ENCODE data around the gene HMCN2. TPM values are rescaled to one million over a fixed set of nuclear protein-coding genes. Genes with fewer than 3 reads are reported as not detected.
A peak's percentile ranks its signal among the peaks of the same experiment; 100 is the strongest.

The HMCN2 gene
- total RNA-seq, 1 experiment from 2014 or later: under 0.01 TPM

- no peak for DNase-seq (ENCODE audit: low spot score)
These were observed 200.0 kb downstream of the HMCN2 start for GRCh38 chr9:130465383-130466096.

- DNase-seq (ENCODE audit: low spot score): no peak
These were observed 201.1 kb downstream of the HMCN2 start for GRCh38 chr9:130466537-130467217.

- no peak for DNase-seq (ENCODE audit: low spot score)
These were observed 201.8 kb downstream of the HMCN2 start for GRCh38 chr9:130467316-130467715.

- no peak for DNase-seq (ENCODE audit: low spot score)
These were observed 203.0 kb downstream of the HMCN2 start for GRCh38 chr9:130468566-130468965.

- no peak for DNase-seq (ENCODE audit: low spot score)
These were observed 204.7 kb downstream of the HMCN2 start for GRCh38 chr9:130470269-130470668.

GRCh38 chr9:130470950-130471349, 205.4 kb downstream of the HMCN2 start:
- no peak for DNase-seq (ENCODE audit: low spot score)

GRCh38 chr9:130471411-130472183, 206.0 kb downstream of the HMCN2 start:
- no peak for DNase-seq (ENCODE audit: low spot score)

- DNase-seq (ENCODE audit: low spot score): no peak
These were observed 206.7 kb downstream of the HMCN2 start for GRCh38 chr9:130472184-130472705.

- no peak for DNase-seq (ENCODE audit: low spot score)
These were observed 207.4 kb downstream of the HMCN2 start for GRCh38 chr9:130473009-130473408.

- no peak for DNase-seq (ENCODE audit: low spot score)
These were observed 208.0 kb downstream of the HMCN2 start for GRCh38 chr9:130473566-130473965.

- DNase-seq (ENCODE audit: low spot score): no peak
These were observed 208.5 kb downstream of the HMCN2 start for GRCh38 chr9:130474106-130474505.

- no peak for DNase-seq (ENCODE audit: low spot score)
These were observed 210.7 kb downstream of the HMCN2 start for GRCh38 chr9:130476151-130476730.

GRCh38 chr9:130477564-130477963, 212.0 kb downstream of the HMCN2 start:
- no peak for DNase-seq (ENCODE audit: low spot score)

GRCh38 chr9:130478152-130478551, 212.6 kb downstream of the HMCN2 start:
- no peak for DNase-seq (ENCODE audit: low spot score)

GRCh38 chr9:130478736-130479575, 213.4 kb downstream of the HMCN2 start:
- no peak for DNase-seq (ENCODE audit: low spot score)

- DNase-seq (ENCODE audit: low spot score): no peak
These were observed 214.0 kb downstream of the HMCN2 start for GRCh38 chr9:130479587-130479986.

GRCh38 chr9:130480673-130481072, 215.1 kb downstream of the HMCN2 start:
- DNase-seq (ENCODE audit: low spot score): peak; percentile 17

GRCh38 chr9:130482463-130482862, 216.9 kb downstream of the HMCN2 start:
- no peak for DNase-seq (ENCODE audit: low spot score)

- DNase-seq (ENCODE audit: low spot score): no peak
These were observed 217.9 kb downstream of the HMCN2 start for GRCh38 chr9:130483371-130483971.

Measured in HT-29 (cell line).